Loucy (cell line): Measurements from ENCODE around the gene TAS2R39.

Experiments used
- H2AFZ ChIP-seq: fragments of 200-600 bp; sonication (generic); 2 replicates; pipeline ENCODE4 v1.6.0; 2016; ENCODE audit warnings: antibody characterized with exemption, mild to moderate bottlenecking, low read length, moderate library complexity
- H3F3A ChIP-seq: fragments of 200-600 bp; 2 replicates; pipeline ENCODE4 v1.6.0; 2016; ENCODE audit warnings: antibody characterized with exemption, low read depth, mild to moderate bottlenecking
- H3K27me3 ChIP-seq: fragments of 200-600 bp; sonication (generic); 2 replicates; pipeline ENCODE4 v1.6.1; 2014; ENCODE audit warnings: low read length, mild to moderate bottlenecking; ENCODE audit not compliant: insufficient read depth, poor library complexity, severe bottlenecking
- H3K36me3 ChIP-seq: fragments of 200-600 bp; sonication (generic); 2 replicates; pipeline ENCODE4 v1.6.1; 2016; ENCODE audit warnings: low read length; ENCODE audit not compliant: insufficient read depth
- H3K4me1 ChIP-seq: fragments of 200-600 bp; sonication (generic); 2 replicates; pipeline ENCODE4 v1.5.1; 2014; ENCODE audit warnings: low read length, mild to moderate bottlenecking; ENCODE audit not compliant: insufficient read depth, poor library complexity, severe bottlenecking
- H3K4me2 ChIP-seq: fragments of 200-600 bp; sonication (generic); 2 replicates; pipeline ENCODE4 v1.6.0; 2014; ENCODE audit warnings: antibody characterized with exemption, low read length, low read depth, mild to moderate bottlenecking; ENCODE audit not compliant: poor library complexity, severe bottlenecking
- H3K4me3 ChIP-seq: fragments of 200-600 bp; sonication (generic); 2 replicates; pipeline ENCODE4 v1.5.1; 2014; ENCODE audit warnings: low read length, mild to moderate bottlenecking, mixed read lengths; ENCODE audit not compliant: poor library complexity, severe bottlenecking
- H3K79me2 ChIP-seq: fragments of 200-600 bp; sonication (generic); 2 replicates; pipeline ENCODE4 v1.6.1; 2014; ENCODE audit warnings: low read length; ENCODE audit not compliant: insufficient read depth
- H3K9ac ChIP-seq: fragments of 200-600 bp; sonication (generic); 2 replicates; pipeline ENCODE4 v1.6.0; 2014; ENCODE audit warnings: mild to moderate bottlenecking, low read depth, low read length, moderate library complexity; ENCODE audit not compliant: poor library complexity, severe bottlenecking
- H3K9me2 ChIP-seq: fragments of 200-600 bp; sonication (generic); replicated peaks from 2 replicates; pipeline ENCODE4 v1.6.1; 2016; ENCODE audit warnings: low read depth, low read length, mixed read lengths
- H3K9me3 ChIP-seq: fragments of 200-600 bp; sonication (generic); 2 replicates; pipeline ENCODE4 v1.6.1; 2014; ENCODE audit warnings: mild to moderate bottlenecking, antibody characterized with exemption, low read length, low read depth; ENCODE audit not compliant: insufficient read depth
- H4K20me1 ChIP-seq: fragments of 200-600 bp; sonication (generic); 2 replicates; pipeline ENCODE4 v1.6.0; 2014; ENCODE audit warnings: antibody characterized with exemption, low read length, mild to moderate bottlenecking; ENCODE audit not compliant: insufficient read depth, poor library complexity, severe bottlenecking
- CTCF ChIP-seq: fragments of 200-600 bp; sonication (generic); conservative IDR thresholded peaks from 2 replicates; pipeline ENCODE4 v1.5.1; 2014; ENCODE audit warnings: mild to moderate bottlenecking, antibody characterized with exemption, low read length
- EZH2phosphoT487 ChIP-seq: fragments of 200-600 bp; IDR thresholded peaks from 2 replicates; pipeline ENCODE4 v1.6.1; 2018; ENCODE audit warnings: antibody characterized with exemption, mild to moderate bottlenecking, moderate library complexity, borderline replicate concordance

TAS2R39 gene

GRCh38 chr7:143217806-143218205 is 34.6 kb downstream of the TAS2R39 start:
- Histone ChIP-seq H2AFZ (no peak overlapping the region), H3K79me2 (no peaks in the 10 kb centered on the region), H3K9me2 (no peaks in the 10 kb centered on the region), H3K9me3 (no peaks in the 10 kb centered on the region; the same call in 1 of the 2 replicates), H3K4me3 (no peak overlapping the region), H3F3A (no peaks in the 10 kb centered on the region), H3K27me3 (no peaks in the 10 kb centered on the region), H3K4me1 (peaks cover 5% of the 10 kb centered on the region), H3K9ac (no peak overlapping the region), H3K36me3 (no peaks in the 10 kb centered on the region), H4K20me1 (no peaks in the 10 kb centered on the region), H3K4me2 (no peak overlapping the region)
- TF ChIP-seq CTCF (no peak), EZH2phosphoT487 (no peak)

- H3K36me3 ChIP-seq: no peaks in the 10 kb centered on the region
- H3K4me3 ChIP-seq: no peak overlapping the region
- no peaks in the 10 kb centered on the region for H3K27me3 ChIP-seq
- no peak overlapping the region for H3K9ac ChIP-seq
- H4K20me1 ChIP-seq: no peaks in the 10 kb centered on the region
- no peaks in the 10 kb centered on the region for H3K79me2 ChIP-seq
- TF ChIP-seq CTCF (no peak), EZH2phosphoT487 (no peak)
- H3K4me1 ChIP-seq: no peaks in the 10 kb centered on the region
- H3K9me3 ChIP-seq: no peaks in the 10 kb centered on the region
- no peaks in the 10 kb centered on the region for H3F3A ChIP-seq
- no peak overlapping the region for H2AFZ ChIP-seq
- H3K4me2 ChIP-seq: no peak overlapping the region
- H3K9me2 ChIP-seq: no peaks in the 10 kb centered on the region
Measured at GRCh38 chr7:143221286-143221685, 38.1 kb downstream of the TAS2R39 start.

GRCh38 chr7:143221737-143222136 is 38.5 kb downstream of the TAS2R39 start, which contains the start of gene TAS2R40:
TAS2R40 (plus strand) TSS chr7:143222037; CDS start chr7:143222079, 42 bp downstream.
- Histone ChIP-seq H3K79me2 (no peaks in the 10 kb centered on the region), H3K4me3 (no peak within 1 kb of the TSS), H4K20me1 (no peaks in the 10 kb centered on the region), H3F3A (no peaks in the 10 kb centered on the region), H3K4me1 (no peaks in the 10 kb centered on the region), H3K4me2 (no peak within 1 kb of the TSS), H3K9me3 (no peaks in the 10 kb centered on the region), H3K9me2 (no peaks in the 10 kb centered on the region), H3K36me3 (no peaks in the 10 kb centered on the region), H3K9ac (no peak within 1 kb of the TSS), H2AFZ (no peak within 1 kb of the TSS), H3K27me3 (no peaks in the 10 kb centered on the region)
- TF ChIP-seq EZH2phosphoT487 (no peak), CTCF (no peak)
